Activated gamma-delta T cell treated with anti-CD3 and anti-CD28 coated beads, Interleukin-2, amount 50 U/mL, for 16 hours (primary cell): ENCODE data around the gene HIF1A.
A peak's percentile ranks its signal among the peaks of the same experiment; 100 is the strongest.
"Not testable (repeated sequence)": the region's sequence is repeated elsewhere in the genome, so short reads cannot be mapped to it uniquely, and the experiment has no call there.

Source experiments
- DNase-seq: peaks from one replicate; pipeline ENCODE4 v3.0.0-alpha.2; 2020; ENCODE audit warnings: low read depth

The HIF1A gene

DNA sequence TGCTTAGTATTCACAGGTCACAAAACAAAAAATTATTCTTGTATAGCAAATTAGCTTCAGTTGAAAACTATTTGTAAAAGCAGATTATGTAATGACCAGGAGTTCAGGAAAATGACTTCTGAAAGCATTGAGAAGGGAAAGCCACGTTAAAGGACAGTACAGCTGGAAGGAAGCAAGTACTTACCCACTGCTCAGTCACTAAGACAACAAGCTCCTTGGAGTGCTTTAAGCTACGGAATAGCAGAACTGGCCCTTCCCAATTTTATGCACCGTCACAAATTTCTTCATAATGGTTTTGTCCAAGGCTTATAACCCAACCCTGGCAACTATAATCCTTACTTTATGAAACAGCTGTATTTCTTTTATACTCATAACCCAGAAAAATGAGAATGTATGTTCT is 54.0 kb downstream of the HIF1A start:
- DNase-seq: no peak

DNA sequence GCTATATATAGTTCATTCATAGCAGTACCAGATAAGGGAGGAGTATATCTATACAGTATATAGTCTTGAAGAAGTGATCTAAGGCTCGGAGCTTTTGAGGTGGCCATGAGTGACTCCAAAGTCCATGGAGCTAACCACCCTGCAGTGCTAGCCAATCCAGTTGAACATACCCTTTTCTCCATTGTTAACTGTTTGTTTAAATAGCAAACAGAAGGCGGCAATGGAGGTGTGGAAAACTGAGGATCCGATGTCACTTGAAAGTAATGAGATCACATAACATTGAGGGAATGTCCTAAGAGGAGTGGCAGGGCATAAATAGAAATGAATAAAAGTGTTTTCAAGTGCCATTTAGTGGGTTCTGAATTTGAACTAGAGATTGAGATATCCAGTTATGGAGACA is 54.6 kb downstream of the HIF1A start:
- no peak for DNase-seq

DNA sequence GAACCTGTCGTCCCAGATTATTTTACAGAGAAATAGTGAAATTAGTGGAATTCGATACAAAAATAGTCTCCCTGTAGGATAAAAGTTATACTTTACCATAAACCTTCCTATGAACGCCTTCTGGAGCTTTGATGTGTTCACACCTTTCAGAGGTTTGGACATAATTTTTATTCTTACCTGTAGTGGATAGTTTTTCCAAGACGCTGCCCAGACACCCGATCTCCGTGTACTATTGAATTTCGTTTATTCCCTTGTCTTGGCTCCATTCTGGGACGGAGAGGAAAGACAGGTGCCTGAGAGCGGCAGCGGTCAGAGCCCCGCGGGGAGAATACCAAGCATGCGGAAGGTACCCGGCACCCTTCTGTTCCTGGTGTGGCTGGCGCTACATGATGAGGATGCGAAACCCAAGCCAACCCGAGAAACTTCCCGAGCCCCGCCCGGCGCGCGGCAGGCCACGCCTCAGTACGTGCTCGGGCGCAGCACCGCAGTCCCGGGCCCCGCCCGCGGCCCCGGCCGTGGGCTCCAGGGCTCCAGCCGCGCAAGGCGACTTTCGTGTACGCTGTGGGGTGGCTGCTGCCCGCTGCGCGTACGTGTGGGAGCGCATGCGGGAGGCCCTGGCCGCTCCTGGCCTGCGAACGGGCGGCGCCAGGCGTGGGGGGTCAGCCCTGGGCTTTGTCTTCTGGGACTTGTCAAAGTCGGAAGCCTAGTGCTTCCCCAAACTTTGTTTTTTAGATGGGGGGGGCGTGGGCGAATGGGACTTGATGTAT is 55.6 kb downstream of the HIF1A start:
- DNase-seq: peak; percentile 50

DNA sequence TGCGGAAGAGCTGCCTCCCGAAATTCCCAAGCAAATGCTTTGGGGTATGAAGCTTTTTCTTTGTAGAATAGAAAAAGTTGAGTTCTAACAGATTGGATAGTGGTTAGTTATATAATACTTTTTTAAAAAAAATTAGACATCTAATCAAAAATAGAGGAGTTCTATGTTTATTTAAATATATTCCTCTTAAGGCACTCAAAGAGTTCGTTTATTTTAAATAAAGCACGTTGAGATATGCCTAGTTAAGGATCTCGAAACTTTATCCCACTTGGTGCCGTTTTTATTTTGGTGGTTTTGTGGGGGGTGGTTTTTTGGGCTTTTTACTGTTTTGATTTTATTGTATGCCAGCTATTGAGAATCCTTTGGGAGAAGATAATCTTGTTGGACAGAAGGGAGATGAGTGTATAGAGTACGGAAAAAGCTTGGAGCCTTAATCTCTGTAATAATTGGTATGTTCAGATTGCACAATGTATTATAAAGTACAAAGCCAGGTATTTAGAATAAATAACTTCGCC is 56.2 kb downstream of the HIF1A start:
- no peak for DNase-seq

DNA sequence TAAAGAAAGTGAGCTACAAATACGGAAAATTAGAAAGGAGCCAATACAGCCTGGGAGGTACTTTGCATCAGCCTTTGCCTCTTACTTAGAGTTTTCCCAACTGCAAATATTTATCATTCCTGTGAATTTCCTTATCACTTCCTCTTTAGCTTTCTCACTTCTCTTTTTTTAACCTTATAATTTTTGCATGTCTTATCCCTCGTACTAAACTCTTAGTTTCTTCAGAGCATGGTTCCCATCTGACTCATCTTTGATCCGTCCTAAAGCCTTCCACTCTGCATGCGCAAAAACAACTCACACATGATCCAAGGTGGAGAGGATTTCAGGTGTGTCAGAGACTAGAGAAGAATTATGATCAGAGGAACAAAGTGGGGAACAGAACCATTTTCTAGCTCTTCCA is 57.3 kb downstream of the HIF1A start:
- DNase-seq: no peak

DNA sequence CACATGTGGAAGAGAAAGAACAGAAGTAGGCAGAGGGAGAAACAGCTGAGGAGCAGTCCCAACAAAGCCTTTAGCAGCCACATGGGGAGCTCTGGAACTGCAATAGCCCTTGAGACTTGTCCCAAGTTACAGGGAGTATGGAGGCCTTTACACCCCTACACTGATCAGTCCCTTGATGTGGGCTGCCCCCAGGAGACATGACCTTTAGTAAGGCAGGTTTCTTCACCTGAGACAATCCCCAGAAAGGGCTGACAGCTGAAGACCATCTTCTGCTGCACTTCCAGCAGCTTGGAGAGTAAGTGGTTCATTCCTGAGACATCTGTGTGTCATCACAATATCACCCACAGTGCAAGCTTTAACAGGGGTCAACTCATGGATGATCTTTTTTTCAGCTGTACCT is 58.3 kb downstream of the HIF1A start:
- no peak for DNase-seq

DNA sequence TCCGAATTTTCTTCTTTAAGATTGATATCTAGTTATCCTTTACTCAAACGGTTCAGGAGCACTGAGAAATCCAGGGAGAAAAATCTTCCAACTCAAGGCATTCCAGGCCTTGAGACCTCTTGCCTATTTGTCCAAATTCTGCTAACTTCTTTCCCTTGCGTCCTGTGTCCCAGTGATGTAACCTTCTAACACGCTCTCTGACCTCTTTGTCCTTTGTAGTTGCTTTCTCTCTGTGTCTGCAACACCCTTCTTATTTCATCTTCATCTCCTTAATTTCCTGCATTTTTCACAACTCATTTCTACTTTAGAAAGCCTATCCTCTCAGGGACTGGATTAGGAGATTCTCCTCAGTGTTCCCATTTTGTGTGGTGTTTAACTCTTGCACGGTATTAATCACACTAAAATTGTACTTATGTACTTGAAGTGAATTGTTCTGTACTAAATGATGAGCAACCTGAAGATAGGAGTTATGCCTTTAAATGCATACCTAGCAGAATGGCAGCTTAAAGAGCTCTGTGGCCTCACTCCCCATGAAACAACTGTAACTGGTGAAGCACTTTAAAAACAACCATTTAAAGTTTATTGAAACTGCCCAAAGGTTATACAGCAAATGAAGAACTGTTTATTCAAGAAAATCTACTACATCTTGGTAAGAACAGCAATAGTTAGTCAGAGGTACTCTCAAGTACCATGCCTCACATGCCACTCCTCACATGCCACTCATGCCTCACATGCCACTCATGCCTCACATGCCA is 59.5 kb downstream of the HIF1A start:
- no peak for DNase-seq

DNA sequence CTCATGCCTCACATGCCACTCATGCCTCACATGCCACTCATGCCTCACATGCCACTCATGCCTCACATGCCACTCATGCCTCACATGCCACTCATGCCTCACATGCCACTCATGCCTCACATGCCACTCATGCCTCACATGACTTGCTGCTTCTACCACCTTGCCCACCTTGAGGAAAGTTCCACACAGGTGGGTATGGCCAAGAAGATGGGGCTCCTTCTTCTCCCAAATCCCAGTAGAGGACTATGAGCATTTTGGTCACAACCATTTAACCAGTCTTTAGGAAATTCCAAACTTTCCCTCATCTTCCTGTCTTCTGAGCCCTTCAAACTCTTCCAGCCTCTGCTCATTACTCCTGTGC is 60.0 kb downstream of the HIF1A start:
- DNase-seq: not testable (repeated sequence)

DNA sequence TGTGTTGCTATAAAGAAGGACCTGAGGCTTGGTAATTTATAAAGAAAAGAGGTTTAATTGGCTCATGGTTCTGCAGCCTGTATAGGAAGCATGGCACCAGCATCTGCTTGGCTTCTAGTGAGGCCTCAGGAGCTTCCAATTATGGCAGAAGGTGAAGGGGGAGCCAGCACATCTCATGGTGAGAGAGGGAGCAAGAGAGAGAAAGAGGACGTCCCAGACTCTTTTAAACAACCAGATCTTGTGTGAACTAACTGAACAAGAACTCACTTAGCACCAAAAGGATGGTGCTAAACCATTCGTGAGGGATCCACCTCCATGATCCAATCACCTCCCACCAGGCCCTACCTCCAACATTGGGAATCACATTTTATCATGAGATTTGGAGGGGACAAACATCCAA is 60.8 kb downstream of the HIF1A start:
- no peak for DNase-seq

DNA sequence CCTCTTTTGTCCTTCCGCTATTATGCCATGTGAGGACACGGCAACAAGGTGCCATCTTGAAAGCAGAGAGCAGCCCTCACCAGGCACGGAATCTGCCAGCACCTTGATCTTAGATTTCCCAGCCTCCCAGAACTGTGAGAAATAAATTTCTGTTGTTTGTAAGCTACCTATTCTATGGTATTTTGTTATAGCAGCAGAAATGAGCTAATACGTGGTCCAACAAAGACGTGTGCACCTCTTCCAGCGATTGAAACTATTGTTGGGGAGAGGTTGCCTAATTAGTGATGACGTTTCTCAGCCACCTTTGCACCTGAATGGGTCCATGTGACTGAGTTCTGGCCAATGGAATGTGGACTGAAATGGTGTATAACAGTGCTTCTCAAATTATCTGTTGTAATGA is 64.6 kb downstream of the HIF1A start:
- DNase-seq: no peak

DNA sequence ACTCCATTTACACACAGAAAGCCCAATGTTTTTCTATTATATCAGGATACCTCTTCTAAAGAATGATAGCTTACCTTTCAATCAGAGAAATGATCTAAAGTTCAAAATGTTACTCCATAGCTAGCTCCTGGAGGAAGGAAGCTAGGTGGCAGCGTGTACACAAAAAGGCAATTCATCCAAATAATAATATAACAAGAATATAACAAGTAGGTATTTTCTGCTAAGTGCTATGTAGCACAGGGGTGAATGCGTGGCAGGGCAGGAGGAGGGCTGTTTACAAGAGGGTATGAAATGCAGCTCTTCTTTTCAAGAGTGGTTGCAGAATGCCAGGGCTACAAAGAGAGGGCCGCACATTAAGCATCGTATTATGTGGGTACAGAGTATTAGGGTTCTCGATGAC is 66.2 kb downstream of the HIF1A start:
- no peak for DNase-seq

DNA sequence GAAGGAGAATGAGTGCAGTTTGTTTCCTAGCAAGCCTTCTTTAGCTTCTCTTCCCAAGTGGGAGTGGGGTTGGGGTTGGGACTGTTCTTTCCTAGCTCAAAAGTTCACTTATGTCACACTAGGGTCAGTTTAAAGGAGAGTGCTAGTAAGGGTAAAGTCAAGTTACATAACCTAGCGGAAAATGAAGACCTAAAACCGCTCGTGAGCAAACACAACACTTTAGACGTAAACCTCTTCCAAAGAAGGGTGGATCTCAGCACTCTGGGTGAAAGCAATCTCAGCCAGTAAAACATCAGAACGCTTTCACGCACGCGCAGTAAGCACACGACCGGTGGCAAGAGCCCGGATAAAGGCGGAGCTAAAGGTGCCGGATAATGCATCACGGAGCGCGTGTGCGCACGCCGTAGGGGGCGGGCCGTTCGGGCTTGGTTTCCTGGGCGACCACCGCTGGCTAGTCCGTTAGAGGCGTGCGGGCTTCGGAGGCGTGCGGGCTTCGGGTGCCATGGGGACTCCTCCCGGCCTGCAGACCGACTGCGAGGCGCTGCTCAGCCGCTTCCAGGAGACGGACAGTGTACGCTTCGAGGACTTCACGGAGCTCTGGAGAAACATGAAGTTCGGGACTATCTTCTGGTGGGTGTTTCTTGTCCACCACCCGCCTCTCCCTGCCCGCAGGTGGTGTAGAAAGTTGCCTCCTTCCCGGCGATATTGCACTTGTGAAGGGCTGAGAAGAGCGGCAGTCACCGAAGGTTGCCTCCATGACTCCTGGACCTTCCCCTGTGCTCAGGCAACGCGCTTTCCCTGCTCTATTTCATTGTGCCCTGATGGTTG is 66.9 kb downstream of the HIF1A start, which contains the start of gene SNAPC1:
Gene SNAPC1, plus strand, starts transcription at position 462 of the 828 bp plus-strand sequence. Its CDS starts 41 bp downstream, at position 503.
- DNase-seq: peak; percentile 95

DNA sequence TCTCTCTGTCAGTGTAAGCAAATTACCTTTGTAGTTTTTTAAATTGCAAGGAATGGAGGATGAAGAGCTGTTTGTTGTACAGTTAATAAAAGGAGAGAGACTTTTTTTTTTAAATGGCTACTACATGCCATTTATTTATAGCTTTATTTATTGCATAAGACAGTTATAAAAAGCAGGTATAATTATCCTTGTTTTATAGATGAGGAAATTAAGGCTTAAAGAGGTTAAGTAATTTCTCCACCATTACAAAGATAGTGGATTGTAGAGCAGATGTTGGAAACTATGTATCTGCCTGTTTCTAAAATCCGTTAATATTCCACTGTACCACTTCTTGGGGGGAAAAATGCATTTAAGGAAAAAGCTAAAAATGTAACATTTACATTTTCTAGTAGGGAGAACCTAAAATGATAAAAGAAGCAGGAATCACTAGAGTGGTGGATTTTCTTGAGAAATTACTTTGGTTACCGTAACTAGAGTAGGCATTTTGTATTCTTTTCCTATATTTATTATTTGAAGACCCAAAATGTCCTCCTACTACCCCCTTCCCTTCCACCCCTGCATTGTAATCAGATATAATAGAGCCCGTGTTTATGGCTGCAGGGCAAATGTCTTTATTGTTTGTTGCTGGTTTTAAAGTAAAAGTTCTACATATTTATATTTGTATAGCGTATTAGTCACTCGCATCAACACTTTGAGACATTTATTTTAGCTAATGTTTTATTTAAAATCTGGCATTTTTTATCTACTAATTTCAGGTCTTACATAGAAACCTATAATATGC is 69.2 kb downstream of the HIF1A start:
- DNase-seq: no peak

DNA sequence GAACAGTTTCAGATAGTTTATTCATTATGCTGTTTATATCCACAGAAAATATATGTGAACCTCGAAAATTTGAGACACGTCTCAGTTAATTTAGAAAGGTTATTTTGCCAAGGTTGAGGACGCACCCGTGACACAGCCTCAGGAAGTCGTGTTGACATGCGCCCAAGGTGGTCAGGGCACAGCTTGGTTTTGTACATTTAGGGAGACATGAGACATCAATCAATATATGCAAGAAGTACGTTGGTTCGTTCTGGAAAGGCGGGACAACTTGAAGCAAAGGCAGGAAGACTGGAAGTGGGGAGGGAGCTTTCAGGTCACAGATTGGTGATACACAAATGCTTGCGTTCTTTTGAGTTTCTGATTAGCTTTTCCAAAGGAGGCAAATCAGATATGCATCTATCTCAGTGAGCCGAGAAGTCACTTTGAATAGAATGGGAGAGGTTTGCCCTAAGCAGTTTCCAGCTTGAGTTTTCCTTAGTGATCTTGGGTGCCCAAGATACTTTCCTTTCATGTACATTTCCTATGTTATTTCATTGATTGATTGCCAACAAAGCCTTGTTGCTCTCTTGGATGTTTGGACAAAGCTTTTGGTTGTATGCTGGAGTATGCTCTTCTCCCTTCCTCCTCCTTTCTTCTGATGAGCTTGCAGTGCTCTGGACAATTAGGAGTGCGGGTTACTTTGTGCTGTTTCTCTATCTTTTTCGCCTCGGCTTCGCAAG is 70.1 kb downstream of the HIF1A start:
- no peak for DNase-seq

DNA sequence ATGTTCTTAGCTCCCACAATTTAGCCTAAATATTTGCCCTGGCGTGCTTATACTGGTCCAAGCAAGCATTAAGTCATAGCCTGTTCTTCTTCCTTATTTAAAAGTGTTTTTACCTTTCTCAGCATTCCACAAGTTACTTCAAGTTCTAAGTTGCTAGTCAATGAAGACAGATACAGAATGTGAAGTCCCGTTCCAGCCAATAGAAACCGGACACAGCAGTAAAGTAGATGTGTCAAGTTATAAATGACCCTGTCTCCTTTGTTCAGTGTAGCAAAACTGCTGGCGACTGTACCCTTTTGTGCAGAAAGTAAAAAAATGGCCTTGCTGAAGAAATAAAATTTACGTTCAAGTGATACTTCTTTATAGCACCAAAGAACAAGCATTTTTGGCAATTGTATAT is 70.8 kb downstream of the HIF1A start:
- DNase-seq: no peak

DNA sequence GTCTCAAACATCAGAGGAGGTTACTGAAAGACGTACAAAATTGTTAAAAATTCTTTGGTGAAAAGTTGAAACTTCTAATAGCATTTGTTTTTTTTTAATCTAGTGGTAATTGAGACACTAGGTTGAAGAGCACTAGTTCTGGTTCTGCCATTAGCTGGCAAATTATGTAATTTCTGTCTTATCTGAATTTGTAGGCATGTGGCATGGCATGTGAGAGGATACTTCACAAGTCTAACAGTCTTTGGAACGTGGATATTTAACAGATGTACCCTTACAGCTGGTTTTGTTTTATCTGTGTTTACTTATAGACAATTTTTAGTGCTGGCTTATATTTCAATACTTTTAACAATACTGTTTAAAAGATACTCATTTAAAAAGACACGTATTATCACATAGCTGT is 72.9 kb downstream of the HIF1A start:
- no peak for DNase-seq

DNA sequence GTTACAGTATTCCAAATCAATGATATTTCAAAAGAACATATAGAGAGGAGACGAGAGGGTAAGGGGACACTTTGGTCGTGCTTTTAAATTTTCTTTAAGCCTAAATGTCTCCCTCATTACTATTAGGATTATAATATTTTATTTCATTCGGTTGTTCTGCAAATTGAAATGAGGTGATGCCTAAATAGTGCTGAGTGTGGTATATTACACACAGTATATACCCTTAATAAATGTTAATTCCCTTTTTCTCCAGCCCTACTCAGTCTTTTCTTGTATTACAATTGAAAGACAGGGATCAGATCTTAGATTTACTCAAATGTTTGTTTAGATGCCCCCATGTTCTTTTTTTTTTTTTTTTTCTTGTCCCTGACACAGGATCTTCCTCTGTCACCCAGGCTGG is 74.6 kb downstream of the HIF1A start:
- DNase-seq: no peak

DNA sequence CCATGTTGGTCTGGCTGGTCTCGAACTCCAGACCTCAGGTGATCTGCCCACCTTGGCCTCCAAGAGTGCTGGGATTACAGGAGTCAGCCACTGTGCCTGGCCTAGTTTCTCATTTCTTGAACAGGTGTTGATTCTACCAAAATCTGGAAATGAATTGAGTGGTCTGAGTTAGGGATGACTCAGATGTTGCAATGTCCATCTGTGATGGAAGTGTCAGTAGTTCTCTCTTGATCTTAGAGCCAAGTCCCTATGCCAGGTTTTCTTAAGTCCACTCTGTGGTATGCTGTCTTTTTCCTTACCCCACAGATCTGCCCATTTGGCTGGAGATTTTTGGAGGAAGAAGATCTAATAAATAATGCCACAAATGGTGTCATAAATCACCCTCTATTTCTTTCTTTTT is 79.5 kb downstream of the HIF1A start:
- DNase-seq: no peak

DNA sequence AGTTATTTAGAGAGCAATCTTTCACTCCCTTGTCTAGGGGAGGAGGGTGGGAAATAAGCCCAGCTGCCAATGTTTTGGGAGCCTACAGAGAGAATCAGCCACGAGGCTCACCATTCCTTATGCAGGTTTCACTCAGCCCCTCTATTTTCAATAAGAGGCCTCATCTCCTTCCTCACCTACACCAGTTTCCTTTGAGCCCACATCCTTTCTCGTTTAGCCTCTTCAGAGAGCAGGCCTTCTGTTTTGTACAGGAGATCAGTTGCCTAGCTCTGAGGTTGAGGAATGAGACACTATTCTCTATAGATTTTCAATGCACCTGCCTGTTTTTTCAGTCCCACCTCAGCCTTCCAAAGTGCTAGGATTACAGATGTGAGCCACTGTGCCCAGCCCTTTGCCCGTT is 84.8 kb downstream of the HIF1A start:
- no peak for DNase-seq

DNA sequence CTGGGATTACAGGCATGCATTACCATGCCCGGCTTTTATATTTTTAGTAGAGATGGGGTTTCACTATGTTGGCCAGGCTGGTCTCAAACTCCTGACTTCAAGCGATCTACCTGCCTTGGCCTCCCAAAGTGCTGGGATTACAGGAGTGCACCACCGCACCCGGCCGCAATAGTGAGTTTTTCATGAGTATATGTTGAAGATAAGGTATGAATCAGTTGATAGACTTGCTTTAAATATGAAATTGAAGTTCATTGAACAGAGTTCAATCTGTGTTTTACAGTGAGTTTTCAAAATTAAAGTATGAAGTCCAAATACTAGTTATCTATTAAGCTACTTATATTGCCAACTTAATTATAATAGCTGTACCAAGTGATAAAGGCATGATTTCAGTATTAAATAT is 102.0 kb downstream of the HIF1A start:
- no peak for DNase-seq
